Glutamatergic neuron (in vitro differentiated cells): ENCODE results near the gene FGGY. TPM values are rescaled to one million over a fixed set of nuclear protein-coding genes. Genes with fewer than 3 reads are reported as not detected.

ENCODE experiments used
- DNase-seq: peaks from one replicate; pipeline ENCODE4 v3.0.0; 2022
- H3K27ac Mint-ChIP-seq: one replicate; pipeline ENCODE4 v1.8.0; 2020; ENCODE audit warnings: mild to moderate bottlenecking, mixed read lengths, inconsistent platforms; ENCODE audit not compliant: unreplicated experiment
- H3K27me3 Mint-ChIP-seq: one replicate; pipeline ENCODE4 v1.8.0; 2020; ENCODE audit warnings: mild to moderate bottlenecking, moderate library complexity, mixed read lengths, inconsistent platforms; ENCODE audit not compliant: unreplicated experiment
- H3K36me3 Mint-ChIP-seq: one replicate; pipeline ENCODE4 v1.8.0; 2020; ENCODE audit warnings: mild to moderate bottlenecking, mixed read lengths, inconsistent platforms; ENCODE audit not compliant: unreplicated experiment
- H3K4me1 Mint-ChIP-seq: one replicate; pipeline ENCODE4 v1.8.0; 2020; ENCODE audit warnings: mild to moderate bottlenecking, low read depth, mixed read lengths, inconsistent platforms; ENCODE audit not compliant: unreplicated experiment
- H3K4me3 Mint-ChIP-seq: one replicate; pipeline ENCODE4 v1.8.0; 2020; ENCODE audit warnings: mild to moderate bottlenecking, mixed read lengths, inconsistent platforms; ENCODE audit not compliant: unreplicated experiment
- H3K9me3 Mint-ChIP-seq: one replicate; pipeline ENCODE4 v1.8.0; 2020; ENCODE audit warnings: mild to moderate bottlenecking, moderate library complexity, mixed read lengths, inconsistent platforms; ENCODE audit not compliant: unreplicated experiment
- CTCF ChIP-seq: fragments of 200-600 bp; sonication (generic); IDR thresholded peaks from one replicate; pipeline ENCODE4 v1.5.0; 2021; ENCODE audit not compliant: partially characterized antibody, unreplicated experiment
- total RNA-seq: library from RNA; stranded (reverse); fragmentation: NEBNext Ultra II Directional; extraction: Animal tissue kit (Norgen Biotek cat#: 25700); gene quantifications from one replicate; pipeline ENCODE4 v1.2.1, GENCODE V29; 2021; ENCODE audit not compliant: unreplicated experiment

The FGGY gene
- total RNA-seq, 1 donor from 2014 or later: 11.6 TPM

- H3K9me3 Mint-ChIP-seq: peaks cover 1% of the 10 kb centered on the region
- H3K36me3 Mint-ChIP-seq: no peaks in the 10 kb centered on the region
- no peak for DNase-seq
- H3K27ac Mint-ChIP-seq: no peak overlapping the region
- peaks cover 3% of the 10 kb centered on the region for H3K4me1 Mint-ChIP-seq
- no peak for TF ChIP-seq CTCF
- no peak overlapping the region for H3K4me3 Mint-ChIP-seq
- H3K27me3 Mint-ChIP-seq: no peaks in the 10 kb centered on the region
Measured at GRCh38 chr1:59549066-59549837, 252.4 kb downstream of the FGGY start.

- DNase-seq: no peak
- TF ChIP-seq CTCF: no peak
- no peaks in the 10 kb centered on the region for H3K36me3 Mint-ChIP-seq
- no peak overlapping the region for H3K27ac Mint-ChIP-seq
- H3K9me3 Mint-ChIP-seq: peaks cover 4% of the 10 kb centered on the region
- H3K27me3 Mint-ChIP-seq: no peaks in the 10 kb centered on the region
- H3K4me3 Mint-ChIP-seq: no peak overlapping the region
- peaks cover 8% of the 10 kb centered on the region for H3K4me1 Mint-ChIP-seq
Measured at GRCh38 chr1:59549903-59550302, 253.0 kb downstream of the FGGY start.

- no peak for DNase-seq
- TF ChIP-seq CTCF: no peak
- Mint-ChIP-seq H3K36me3 (no peaks in the 10 kb centered on the region), H3K27me3 (no peaks in the 10 kb centered on the region), H3K4me3 (no peak overlapping the region), H3K9me3 (peaks cover 4% of the 10 kb centered on the region), H3K4me1 (peaks cover 8% of the 10 kb centered on the region), H3K27ac (no peak overlapping the region)
Measured at GRCh38 chr1:59552007-59552406, 255.1 kb downstream of the FGGY start.

GRCh38 chr1:59553371-59553770 lies 256.5 kb downstream of the FGGY start:
- Mint-ChIP-seq H3K9me3 (peaks cover 7% of the 10 kb centered on the region), H3K27me3 (no peaks in the 10 kb centered on the region), H3K4me1 (peaks cover 8% of the 10 kb centered on the region), H3K4me3 (no peak overlapping the region), H3K27ac (no peak overlapping the region), H3K36me3 (peaks cover 13% of the 10 kb centered on the region)
- no peak for TF ChIP-seq CTCF
- no peak for DNase-seq

- no peak for DNase-seq
- no peak for TF ChIP-seq CTCF
- Mint-ChIP-seq H3K27ac (no peak overlapping the region), H3K9me3 (peaks cover 9% of the 10 kb centered on the region), H3K36me3 (peaks cover 20% of the 10 kb centered on the region), H3K4me3 (no peak overlapping the region), H3K4me1 (peaks cover 8% of the 10 kb centered on the region), H3K27me3 (no peaks in the 10 kb centered on the region)
Measured at GRCh38 chr1:59554011-59554663, 257.2 kb downstream of the FGGY start.
